H1 (cell line): ENCODE results near the gene SLC22A15. TPM values are rescaled to one million over a fixed set of nuclear protein-coding genes. Genes with fewer than 3 reads are reported as not detected.

Experiments used
- CTCF ChIA-PET: fragments of 300-600 bp; sonication (Branson Sonifier 250); formaldehyde crosslinking; loops from one replicate; lab custom pipeline; 2021; ENCODE audit not compliant: partially characterized antibody; lab: Charles Lee
- POLR2A ChIA-PET: fragments of 300-600 bp; sonication (Branson Sonifier 250); formaldehyde crosslinking; loops from one replicate; lab custom pipeline; 2021; ENCODE audit warnings: inconsistent platforms; ENCODE audit not compliant: partially characterized antibody; lab: Charles Lee
- DNase-seq, 2 experiments: peaks; one replicate each; pipeline versions ENCODE4 v3.0.0 to v3.0.0-alpha.2; 2010 to 2022; ENCODE audit warnings: low spot score in 2 of 2, low read depth in 1 of 2, mixed read lengths in 1 of 2
- FAIRE-seq: peaks from 2 replicates; lab custom pipeline; 2011; peaks lifted over from hg19 to GRCh38; lab: Jason Lieb, UNC
- H2AFZ ChIP-seq: 2 replicates; pipeline ENCODE4 v1.8.1; 2012; ENCODE audit warnings: low read length, inconsistent platforms
- H2AK5ac ChIP-seq: 2 replicates; pipeline ENCODE4 v1.6.1; 2013; ENCODE audit warnings: low read depth, low read length
- H2BK120ac ChIP-seq: replicated peaks from 2 replicates; pipeline ENCODE3; 2013; ENCODE audit warnings: low read depth, low read length, inconsistent platforms
- H2BK12ac ChIP-seq: 2 replicates; pipeline ENCODE4 v1.6.1; 2013; ENCODE audit warnings: low read depth, low read length
- H2BK15ac ChIP-seq: 2 replicates; pipeline ENCODE4 v1.6.1; 2013; ENCODE audit warnings: low read length
- H2BK20ac ChIP-seq: 2 replicates; pipeline ENCODE4 v1.6.1; 2013; ENCODE audit warnings: low read length
- H2BK5ac ChIP-seq: 2 replicates; pipeline ENCODE4 v1.6.1; 2013; ENCODE audit warnings: low read depth, low read length
- H3K14ac ChIP-seq: 2 replicates; pipeline ENCODE4 v1.6.1; 2013; ENCODE audit warnings: inconsistent platforms; ENCODE audit not compliant: insufficient read length
- H3K18ac ChIP-seq: 2 replicates; pipeline ENCODE4 v1.6.1; 2013; ENCODE audit warnings: low read length; ENCODE audit errors: extremely low read depth
- H3K23ac ChIP-seq: 2 replicates; pipeline ENCODE4 v1.6.1; 2013; ENCODE audit warnings: inconsistent platforms; ENCODE audit not compliant: insufficient read length
- H3K23me2 ChIP-seq: 2 replicates; pipeline ENCODE4 v1.6.1; 2013; ENCODE audit warnings: low read depth, low read length
- H3K27ac ChIP-seq: 2 replicates; pipeline ENCODE4 v1.6.1; 2011; ENCODE audit warnings: low read depth, low read length, inconsistent platforms
- H3K27me3 ChIP-seq, 4 experiments: replicated peaks in 1 of 4; 1 replicate in 1 of 4; 2 replicates in 3 of 4; pipeline versions ENCODE4 v1.6.1 to v1.8.1; 2011 to 2013; ENCODE audit warnings: low read length in 3 of 4, mild to moderate bottlenecking in 3 of 4, inconsistent platforms in 2 of 4, mixed read lengths in 2 of 4, moderate library complexity in 1 of 4; ENCODE audit not compliant: control insufficient read depth in 3 of 4, insufficient read depth in 3 of 4; ENCODE audit errors: extremely low read depth in 1 of 4
- H3K36me3 ChIP-seq, 4 experiments: 2 replicates each; pipeline versions ENCODE4 v1.6.1 to v1.8.1; 2011 to 2013; ENCODE audit warnings: mild to moderate bottlenecking in 4 of 4, low read length in 3 of 4, moderate library complexity in 2 of 4, control low read depth in 1 of 4, inconsistent platforms in 1 of 4; ENCODE audit not compliant: insufficient read depth in 4 of 4, control insufficient read depth in 2 of 4
- H3K4ac ChIP-seq: replicated peaks from 2 replicates; pipeline ENCODE3; 2013; ENCODE audit warnings: low read length, low read depth, mixed read lengths, inconsistent platforms; ENCODE audit not compliant: insufficient read length
- H3K4me1 ChIP-seq, 4 experiments: replicated peaks in 1 of 4; 1 replicate in 1 of 4; 2 replicates in 3 of 4; pipeline versions ENCODE4 v1.6.1 to v1.8.1; 2011 to 2013; ENCODE audit warnings: low read length in 3 of 4, inconsistent platforms in 2 of 4, mixed read lengths in 1 of 4; ENCODE audit not compliant: insufficient read depth in 4 of 4, control insufficient read depth in 3 of 4
- H3K4me2 ChIP-seq, 2 experiments: 2 replicates each; pipeline versions ENCODE4 v1.6.1 to v1.8.1; 2011 to 2013; ENCODE audit warnings: low read depth in 2 of 2, low read length in 2 of 2, control low read depth in 1 of 2, inconsistent platforms in 1 of 2, mild to moderate bottlenecking in 1 of 2; ENCODE audit not compliant: insufficient read depth in 1 of 2
- H3K4me3 ChIP-seq, 4 experiments: fragments of 200-600, 300-600 bp in 1 of 4; sonication (generic), shearing (Covaris generic), sonication (Bioruptor Twin) in 1 of 4; 2 replicates each; pipeline versions ENCODE4 v1.5.1 to v1.8.1; 2011 to 2016; ENCODE audit warnings: low read length in 4 of 4, low read depth in 3 of 4, control low read depth in 2 of 4, inconsistent platforms in 2 of 4, mild to moderate bottlenecking in 2 of 4, mixed read lengths in 1 of 4, moderate library complexity in 1 of 4; ENCODE audit not compliant: insufficient read depth in 2 of 4; ENCODE audit errors: extremely low read depth in 1 of 4
- H3K56ac ChIP-seq: replicated peaks from 2 replicates; pipeline ENCODE3; 2013; ENCODE audit warnings: low read depth, mild to moderate bottlenecking, mixed read lengths, low read length, inconsistent platforms; ENCODE audit not compliant: insufficient read length
- H3K79me1 ChIP-seq: 2 replicates; pipeline ENCODE4 v1.6.1; 2013; ENCODE audit warnings: low read depth, low read length, control low read depth
- H3K79me2 ChIP-seq, 2 experiments: 2 replicates each; pipeline versions ENCODE4 v1.6.1 to v1.8.1; 2012 to 2013; ENCODE audit warnings: low read length in 2 of 2, mild to moderate bottlenecking in 2 of 2, inconsistent platforms in 1 of 2; ENCODE audit not compliant: insufficient read depth in 2 of 2, control insufficient read depth in 1 of 2
- H3K9ac ChIP-seq, 4 experiments: replicated peaks in 1 of 4; 1 replicate in 1 of 4; 2 replicates in 3 of 4; pipeline versions ENCODE4 v1.6.1 to v1.8.1; 2011 to 2013; ENCODE audit warnings: low read depth in 3 of 4, low read length in 3 of 4, control low read depth in 2 of 4, mild to moderate bottlenecking in 2 of 4, moderate library complexity in 2 of 4, inconsistent platforms in 1 of 4; ENCODE audit errors: extremely low read depth in 1 of 4
- H3K9me3 ChIP-seq, 2 experiments: 2 replicates each; pipeline versions ENCODE4 v1.6.1 to v1.8.1; 2012 to 2013; ENCODE audit warnings: mild to moderate bottlenecking in 2 of 2, moderate library complexity in 2 of 2, control low read depth in 1 of 2, inconsistent platforms in 1 of 2, low read depth in 1 of 2, low read length in 1 of 2, mixed read lengths in 1 of 2; ENCODE audit not compliant: insufficient read depth in 2 of 2
- H4K20me1 ChIP-seq, 2 experiments: replicated peaks in 1 of 2; 2 replicates each; pipeline versions ENCODE3 to v1.8.1; 2011 to 2013; ENCODE audit warnings: inconsistent platforms in 2 of 2, low read length in 2 of 2, mild to moderate bottlenecking in 1 of 2; ENCODE audit not compliant: insufficient read depth in 2 of 2, control insufficient read depth in 1 of 2
- H4K5ac ChIP-seq: 2 replicates; pipeline ENCODE4 v1.6.1; 2013; ENCODE audit warnings: low read length, low read depth, mixed read lengths, inconsistent platforms; ENCODE audit not compliant: insufficient read length
- H4K8ac ChIP-seq: 2 replicates; pipeline ENCODE4 v1.8.0; 2013; ENCODE audit warnings: mild to moderate bottlenecking, moderate library complexity, low read length, inconsistent platforms; ENCODE audit not compliant: insufficient read depth; ENCODE audit errors: extremely low read depth
- H4K91ac ChIP-seq: replicated peaks from 2 replicates; pipeline ENCODE3; 2013; ENCODE audit warnings: low read length, mixed read lengths, inconsistent platforms; ENCODE audit not compliant: insufficient read length
- RNF2 ChIP-seq: fragments of 200-900, 300-1000 bp; sonication (generic); IDR thresholded peaks from 2 replicates; pipeline ENCODE4 v1.7.1; 2016; ENCODE audit warnings: borderline replicate concordance, low read depth, mild to moderate bottlenecking, antibody characterized with exemption, low read length; ENCODE audit not compliant: poor library complexity, severe bottlenecking; ENCODE audit errors: missing control alignments
- TCF12 ChIP-seq: IDR thresholded peaks from 2 replicates; pipeline ENCODE4 v1.6.1; 2011; ENCODE audit warnings: low read depth, mild to moderate bottlenecking, low read length
- WGBS, 2 experiments: shearing (Covaris generic) in 1 of 2; methylation state at CpG; one replicate each; pipeline versions ENCODE4 v1.1.6 to v1.1.7; 2013 to 2015; ENCODE audit warnings: low lambda C conversion rate in 2 of 2, mixed read lengths in 2 of 2, inconsistent platforms in 1 of 2, low coverage in 1 of 2, missing lambda C conversion rate in 1 of 2; ENCODE audit not compliant: insufficient replicate concordance in 2 of 2, insufficient coverage in 1 of 2, insufficient read length in 1 of 2; ENCODE audit errors: extremely low coverage in 1 of 2, missing lambda C conversion rate in 1 of 2; 5-methylcytosine and 5-hydroxymethylcytosine counted together
- polyA plus RNA-seq, 7 experiments: library from polyadenylated mRNA; depleted of rRNA in 3 of 7; stranded (reverse) in 5 of 7; unstranded in 2 of 7; fragments of >200 nt in 5 of 7; fragments of 200-250 nt in 2 of 7; gene quantifications; 1 replicate in 5 of 7; 2 replicates in 1 of 7; 4 replicates in 1 of 7; pipeline versions ENCODE4 v1.2.1 to v1.2.3, GENCODE V29; 2011 to 2013; ENCODE audit warnings: missing spikeins in 2 of 7, mixed read lengths in 2 of 7
- total RNA-seq: library from RNA; stranded (reverse); fragmentation: NEBNext Ultra II Directional; extraction: Animal tissue kit (Norgen Biotek cat#: 25700); gene quantifications from 2 replicates; pipeline ENCODE4 v1.2.1, GENCODE V29; 2021

The SLC22A15 gene
- total and polyA plus RNA-seq, 2 of the 8 experiments (the other 6 are each of a cell fraction or from before 2014, with no cell fraction given): 3.2 to 3.3 TPM

- no peak for DNase-seq
- no peak overlapping the region for H2BK20ac ChIP-seq
- H3K18ac ChIP-seq: no peak overlapping the region
- H2AFZ ChIP-seq: no peak overlapping the region
- no peak overlapping the region for H3K27ac ChIP-seq
- WGBS, 2 experiments: 88% methylated on average over 2 of the region's 2 CpGs; no CpG with 5 or more reads in 1 of the 2 experiments
- H2BK5ac ChIP-seq: no peak overlapping the region
- no peak overlapping the region for H2BK15ac ChIP-seq
- no peak overlapping the region for H3K23ac ChIP-seq
- no peak overlapping the region for H4K5ac ChIP-seq
- POLR2A ChIA-PET: interaction anchor here (1.3 kb wide), 1 partner anchor 16 kb away, joined by 3 read pairs; no protein-coding TSS in a partner anchor
- H3K27me3 ChIP-seq: no peaks in the 10 kb centered on the region
- no peak overlapping the region for H3K14ac ChIP-seq
- H2BK12ac ChIP-seq: no peak overlapping the region; the same call in 1 of the 2 replicates
- H3K9me3 ChIP-seq: no peaks in the 10 kb centered on the region
- H3K4me3 ChIP-seq: no peak overlapping the region
- no peak for FAIRE-seq
- no peaks in the 10 kb centered on the region; the same call in 1 of the 2 replicates for H3K23me2 ChIP-seq
- H2BK120ac ChIP-seq: no peak overlapping the region
- H3K4me1 ChIP-seq: peaks cover 2 to 15% (median 10%) of the 10 kb centered on the region in 4 experiments; a peak in 6 of 7 replicates
- H3K9ac ChIP-seq: no peak overlapping the region
- CTCF ChIA-PET: interaction anchor here (0.8 to 1.7 kb wide), 2 partner anchors 11 to 22 kb away, joined by 3 read pairs; no protein-coding TSS in a partner anchor
- H4K91ac ChIP-seq: no peak overlapping the region
- no peaks in the 10 kb centered on the region for H3K79me1 ChIP-seq
- H3K56ac ChIP-seq: no peak overlapping the region
- no peak overlapping the region for H2AK5ac ChIP-seq
- H4K8ac ChIP-seq: no peak overlapping the region
- H3K4ac ChIP-seq: no peak overlapping the region
- no peaks in the 10 kb centered on the region for H4K20me1 ChIP-seq
- no peaks in the 10 kb centered on the region for H3K36me3 ChIP-seq
- no peaks in the 10 kb centered on the region for H3K79me2 ChIP-seq
- H3K4me2 ChIP-seq: no peak overlapping the region
- TF ChIP-seq TCF12 (no peak), RNF2 (no peak)
These were observed 17.4 kb upstream of the SLC22A15 start for GRCh38 chr1:115958866-115959265.
